NCI-H1694 (cell line): ENCODE measurements around the gene CLCN3.
A peak's percentile ranks its signal among the peaks of the same experiment; 100 is the strongest.
"Not testable (repeated sequence)": the region's sequence is repeated elsewhere in the genome, so short reads cannot be mapped to it uniquely, and the experiment has no call there.

ENCODE experiments used
- DNase-seq: peaks from one replicate; lab custom pipeline; 2025; lab: John Stamatoyannopoulos, UW

The CLCN3 gene

DNA sequence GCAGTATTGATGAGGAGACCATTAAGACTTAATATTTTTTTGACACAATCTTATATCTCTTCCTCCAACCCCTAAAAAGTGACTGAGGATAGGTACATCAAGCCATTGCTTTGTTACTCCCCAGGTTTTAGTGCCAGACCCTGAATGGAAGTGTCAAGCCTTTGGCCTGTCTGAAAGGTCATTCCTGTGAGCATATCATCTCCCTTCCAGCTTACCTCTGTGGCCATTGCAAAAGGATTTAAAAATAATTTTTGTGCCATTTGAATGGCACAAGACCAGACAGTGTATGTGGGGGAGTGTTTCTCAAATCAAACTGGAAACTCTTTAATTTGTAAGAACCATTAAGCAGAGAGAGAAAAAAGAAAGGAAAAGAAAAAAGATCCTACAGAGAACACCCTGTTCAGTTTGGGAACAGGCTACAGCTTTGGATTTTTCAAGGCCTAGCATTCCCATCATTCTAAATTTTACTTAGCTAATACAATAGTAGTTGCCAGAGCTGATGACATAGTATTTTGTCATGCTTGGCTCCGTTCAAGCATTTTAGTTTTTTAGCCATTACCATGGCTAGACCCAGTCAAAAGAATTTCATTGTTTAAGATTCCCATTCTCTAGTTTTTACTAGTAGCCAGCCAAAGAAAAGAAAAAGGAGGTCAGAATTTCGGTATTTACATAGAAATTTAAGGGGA, 87.7 kb downstream of the CLCN3 start:
- DNase-seq, result no peak

GRCh38 chr4:169715826-169716225, 95.4 kb downstream of the CLCN3 start:
- DNase-seq, result no peak

- DNase-seq, result no peak
These were observed 96.3 kb downstream of the CLCN3 start for GRCh38 chr4:169716677-169717076.

GRCh38 chr4:169720529-169720928, 100.2 kb downstream of the CLCN3 start:
- DNase-seq, result no peak

DNA sequence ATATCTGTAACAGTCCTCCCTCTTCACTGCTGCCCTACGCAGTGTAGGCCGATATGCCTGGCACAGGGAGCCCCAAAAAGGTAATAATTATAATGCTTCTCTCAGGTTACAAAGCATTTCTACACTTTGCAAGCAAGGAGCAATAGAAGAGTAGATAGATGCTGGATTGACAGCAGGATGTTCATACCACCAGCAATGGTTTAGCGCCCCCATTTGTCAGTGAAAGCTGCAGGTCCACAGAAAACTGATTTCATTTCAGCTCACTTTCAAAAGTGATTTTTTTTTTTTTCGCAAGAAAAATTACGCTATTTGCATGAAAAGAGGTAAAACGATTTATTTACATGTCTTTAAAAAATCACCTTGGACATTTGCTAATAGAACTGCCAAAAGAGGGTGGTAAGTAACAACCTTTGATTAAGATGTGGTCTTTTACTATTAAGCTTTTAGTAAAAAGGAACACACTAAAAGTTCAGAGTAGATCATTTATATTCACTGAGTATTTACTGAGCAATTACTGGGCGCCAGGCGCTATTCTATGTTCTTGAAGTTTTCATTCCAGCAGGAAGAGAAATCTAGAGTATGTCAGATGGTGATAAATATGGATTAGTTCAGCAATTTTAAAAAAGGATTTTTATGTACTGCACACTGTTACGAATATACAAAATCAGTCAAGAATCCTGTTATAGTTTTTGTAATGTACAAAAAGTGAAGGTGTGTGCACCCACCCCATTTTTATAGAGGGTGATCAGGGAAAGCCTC, 103.0 kb downstream of the CLCN3 start:
- peak; percentile 16 for DNase-seq

DNA sequence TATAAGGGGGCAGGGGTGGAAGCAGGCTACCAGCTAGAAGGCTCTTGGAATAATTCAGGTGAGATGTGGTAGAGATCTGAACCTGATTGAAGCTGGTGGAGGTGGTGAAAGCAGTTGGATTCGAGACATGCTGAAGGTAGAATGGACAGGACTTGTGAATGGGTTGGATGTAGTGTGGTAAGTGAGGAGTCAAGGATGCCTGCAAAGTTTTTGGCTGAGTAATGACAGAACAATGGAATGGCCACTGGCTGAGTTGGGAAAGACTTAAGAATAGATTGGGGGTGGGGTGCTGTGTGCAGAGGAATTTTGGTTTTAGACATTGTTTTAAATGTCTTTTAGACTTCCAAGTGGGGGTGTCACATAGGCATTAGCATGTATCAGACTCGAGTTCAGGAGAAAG, 103.9 kb downstream of the CLCN3 start:
- no peak for DNase-seq

DNA sequence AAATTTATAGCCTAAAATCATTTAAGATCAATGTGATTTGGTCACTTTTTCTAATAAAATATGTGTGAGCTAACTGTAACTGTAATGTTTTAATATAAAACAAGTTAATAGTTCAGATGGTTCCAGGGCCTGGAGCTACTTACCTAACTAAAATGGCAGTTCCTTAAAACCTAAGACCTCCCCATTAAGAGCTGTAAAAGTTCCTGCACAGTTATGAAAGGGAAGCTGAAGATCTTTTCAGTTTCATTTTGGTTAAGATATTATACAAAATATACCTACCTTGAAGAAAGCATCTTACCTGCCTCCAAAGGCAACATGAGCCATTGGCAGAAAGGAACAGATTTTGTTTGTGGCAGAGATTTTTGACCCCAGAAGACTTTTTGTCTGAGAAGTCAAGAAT, 107.2 kb downstream of the CLCN3 start:
- DNase-seq, result no peak

- no peak for DNase-seq
These were observed 110.2 kb downstream of the CLCN3 start for GRCh38 chr4:169730564-169730963.

DNA sequence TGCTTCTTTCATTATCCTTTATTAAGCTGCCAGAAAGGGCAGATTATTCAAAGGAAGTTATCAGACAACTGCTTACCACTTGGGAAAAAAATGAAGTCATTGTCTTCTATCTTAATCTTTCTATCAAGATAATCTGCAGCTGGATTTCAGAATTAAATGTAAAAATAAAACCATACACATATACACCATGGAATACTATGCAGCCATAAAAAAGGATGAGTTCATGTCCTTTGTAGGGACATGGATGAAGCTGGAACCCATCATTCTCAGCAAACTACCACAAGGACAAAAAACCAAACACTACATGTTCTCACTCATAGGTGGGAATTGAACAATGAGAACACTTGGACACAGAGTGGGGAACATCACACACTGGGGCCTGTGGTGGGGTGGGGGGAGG, 118.2 kb downstream of the CLCN3 start:
- not testable (repeated sequence) for DNase-seq

DNA sequence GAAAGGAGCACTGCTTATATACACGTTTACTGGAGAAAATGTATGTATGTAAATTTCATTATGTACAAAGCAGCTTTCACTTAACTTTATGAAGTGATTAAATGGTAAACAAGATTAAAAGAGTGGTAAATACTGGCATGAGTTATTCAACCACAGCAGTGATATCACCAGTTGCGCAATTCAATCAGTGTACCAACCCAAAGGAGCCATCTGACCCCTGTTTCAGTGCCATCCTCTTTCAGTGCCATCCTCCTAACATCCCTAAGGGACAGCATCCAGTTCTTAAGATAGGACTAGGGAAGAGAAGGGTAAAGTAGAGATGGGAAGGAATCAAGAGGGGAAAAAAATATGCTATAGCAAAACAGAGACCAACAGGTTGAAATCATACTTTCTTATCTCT, 121.2 kb downstream of the CLCN3 start:
- no peak for DNase-seq

GRCh38 chr4:169744601-169745000, 124.2 kb downstream of the CLCN3 start:
- DNase-seq, result no peak

DNA sequence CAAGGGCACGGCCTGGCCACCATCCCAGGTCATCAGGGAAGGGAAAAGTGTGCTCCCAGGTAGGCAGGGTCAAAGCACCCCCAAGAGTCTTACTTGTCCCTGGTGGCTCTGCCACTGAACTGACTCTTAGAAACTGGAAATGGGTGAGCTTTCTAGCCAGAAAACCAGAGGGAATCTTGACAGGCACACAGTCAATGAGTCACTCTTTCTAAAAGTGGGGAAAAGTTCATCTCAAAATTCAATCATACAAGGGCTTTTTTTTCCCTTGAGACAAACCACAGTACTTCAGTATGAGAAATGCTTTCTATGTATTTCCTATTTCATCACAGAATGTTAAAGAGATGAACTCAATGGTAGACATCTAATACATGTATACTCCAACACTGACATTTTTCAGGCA, 124.9 kb downstream of the CLCN3 start:
- no peak for DNase-seq

DNA sequence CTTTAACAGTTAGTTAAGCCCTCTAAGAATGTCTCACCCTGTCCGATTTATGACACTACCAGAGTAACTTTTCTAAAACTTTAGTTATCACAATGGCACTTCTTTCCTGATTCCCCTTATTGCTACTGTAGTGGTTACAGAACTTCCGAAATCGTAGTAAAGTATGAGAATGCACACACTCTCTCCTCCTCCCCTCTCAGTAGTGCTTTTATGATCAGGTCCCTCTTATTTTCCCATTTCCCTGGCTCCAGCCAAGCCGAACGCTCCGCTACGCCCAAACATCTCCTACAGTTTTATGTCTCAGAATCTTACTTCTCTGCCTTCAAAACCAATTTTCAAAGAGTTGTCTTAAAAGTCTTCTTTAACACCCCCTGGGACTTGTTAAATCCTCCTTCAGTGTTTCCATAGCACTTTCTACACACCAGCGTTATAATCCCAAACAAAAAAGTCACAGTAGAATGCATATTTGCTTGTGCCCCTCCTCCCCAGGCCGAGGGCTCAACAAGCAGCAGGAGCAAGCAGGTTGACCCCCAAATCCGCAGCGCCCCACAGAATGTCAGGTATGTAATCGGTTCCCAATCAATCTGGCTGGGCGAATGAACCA, 136.7 kb downstream of the CLCN3 start:
- no peak for DNase-seq

DNA sequence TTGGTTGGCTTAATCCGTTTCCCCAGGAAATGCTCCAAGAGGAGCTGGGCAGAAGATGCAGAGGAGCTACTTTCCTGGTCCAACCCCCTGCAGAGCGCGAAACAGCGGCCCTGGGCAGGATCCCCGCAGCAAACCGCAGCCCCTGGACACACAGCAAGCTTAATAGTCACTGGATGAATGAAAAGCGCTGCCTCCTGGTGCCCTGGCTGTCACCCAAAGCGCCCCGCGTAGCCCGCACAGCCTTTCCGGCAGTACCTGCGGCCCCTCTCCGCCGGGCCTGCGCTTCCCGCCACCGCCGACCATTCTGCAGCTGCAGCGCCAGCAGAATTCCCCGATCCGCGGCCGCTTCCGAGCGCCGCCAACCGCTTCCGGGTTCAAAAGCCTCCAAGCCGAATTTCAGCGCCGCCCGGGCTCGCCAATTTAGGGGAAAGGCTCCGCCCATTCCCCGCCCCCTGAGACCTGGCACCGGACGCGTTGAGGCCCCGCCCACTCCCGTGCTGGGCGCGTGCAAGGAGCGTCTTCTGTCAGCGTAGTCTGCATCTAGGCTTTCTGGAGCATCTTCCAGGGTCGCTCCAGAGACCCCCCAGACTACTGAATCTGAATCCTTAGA, 137.3 kb downstream of the CLCN3 start, which contains the start of gene HPF1:
Gene HPF1 (minus strand): TSS at position 370 of the 610 bp plus-strand sequence. CDS start 67 bp downstream, at position 303.
- DNase-seq, result peak; percentile 61

- DNase-seq, result no peak
These were observed 138.1 kb downstream of the CLCN3 start for GRCh38 chr4:169758401-169758962.

- no peak for DNase-seq
These were observed 141.5 kb downstream of the CLCN3 start for GRCh38 chr4:169761846-169762245.

DNA sequence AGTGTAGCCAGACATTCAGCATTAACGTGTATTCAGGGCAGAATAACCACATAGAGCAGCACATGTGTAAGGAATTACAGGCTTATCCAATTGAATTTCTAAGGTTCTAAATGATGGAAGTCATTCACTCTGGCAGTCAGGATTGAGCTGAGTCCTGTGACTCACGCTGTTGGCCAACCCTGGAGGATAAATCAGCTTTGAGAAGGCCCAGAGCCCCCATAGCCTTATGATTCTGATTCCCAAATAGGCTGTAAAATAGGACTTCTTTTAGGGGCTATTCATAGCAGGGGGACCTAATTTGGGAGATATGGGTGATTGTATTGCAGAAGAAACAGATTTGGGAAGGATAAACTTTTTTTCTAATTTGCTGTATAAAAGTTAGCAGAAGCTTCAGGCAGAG, 145.5 kb downstream of the CLCN3 start:
- no peak for DNase-seq

- DNase-seq, result no peak
These were observed 146.4 kb downstream of the CLCN3 start for GRCh38 chr4:169766741-169767140.

GRCh38 chr4:169768385-169768784, 148.0 kb downstream of the CLCN3 start:
- no peak for DNase-seq

DNA sequence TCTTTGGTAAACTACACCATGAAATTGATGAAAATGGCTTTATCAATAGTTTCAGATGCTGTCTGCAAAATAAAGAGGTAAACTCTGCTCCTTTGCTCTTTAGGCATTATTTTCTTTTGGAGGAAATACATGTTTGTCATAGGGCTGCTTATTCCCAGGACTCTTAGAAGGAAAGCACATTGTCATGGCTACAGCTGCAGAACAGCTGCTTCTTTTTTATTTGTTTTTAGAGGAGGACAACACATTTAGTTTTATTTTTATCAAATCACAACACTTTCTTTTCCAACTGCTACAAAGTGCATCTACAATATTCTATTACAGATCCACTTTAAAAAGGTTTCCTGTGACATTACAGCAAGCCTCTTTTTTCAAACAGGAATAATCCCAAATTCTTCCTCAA, 150.0 kb downstream of the CLCN3 start:
- DNase-seq, result no peak

- not testable (repeated sequence) for DNase-seq
These were observed 151.2 kb downstream of the CLCN3 start for GRCh38 chr4:169771556-169772080.
